PC-9 (cell line): ENCODE results near the gene CD44. TPM values are rescaled to one million over a fixed set of nuclear protein-coding genes. Genes with fewer than 3 reads are reported as not detected.

Source experiments
- BruUV-seq: library from RNA; stranded (reverse); fragments of 400-500 nt; replicated peaks from 2 replicates; lab custom pipeline; 2021; lab: Mats Ljungman, UMichigan
- CTCF ChIA-PET: fragments of 300-600 bp; sonication (Branson Sonifier 250); formaldehyde crosslinking; loops from one replicate; lab custom pipeline; 2022; ENCODE audit warnings: antibody characterized with exemption; lab: Charles Lee
- POLR2A ChIA-PET: fragments of 300-600 bp; sonication (Branson Sonifier 250); formaldehyde crosslinking; loops from one replicate; lab custom pipeline; 2022; ENCODE audit warnings: antibody characterized with exemption; ENCODE audit not compliant: unreplicated experiment; lab: Charles Lee
- DNase-seq, 2 experiments: peaks; one replicate each; pipeline versions ENCODE4 v3.0.0 to v3.0.0-alpha.2; 2015 to 2022; ENCODE audit warnings: mixed read lengths in 1 of 2
- H2AFZ ChIP-seq: fragments of 200-600 bp; sonication (generic); 2 replicates; pipeline ENCODE4 v1.8.1; 2017; ENCODE audit warnings: antibody characterized with exemption
- H3F3A ChIP-seq: fragments of 200-600 bp; sonication (generic); 2 replicates; pipeline ENCODE4 v1.8.1; 2017; ENCODE audit warnings: antibody characterized with exemption, mild to moderate bottlenecking, low read depth; ENCODE audit not compliant: insufficient read depth
- H3K27ac ChIP-seq: fragments of 200-600 bp; sonication (generic); 2 replicates; pipeline ENCODE4 v1.6.1; 2016; ENCODE audit warnings: mixed run types
- H3K27me3 ChIP-seq: fragments of 200-600 bp; sonication (generic); 2 replicates; pipeline ENCODE4 v1.6.1; 2016; ENCODE audit warnings: low read depth, mixed run types; ENCODE audit not compliant: insufficient read depth
- H3K36me3 ChIP-seq: fragments of 200-600 bp; sonication (generic); 2 replicates; pipeline ENCODE4 v1.6.1; 2016; ENCODE audit warnings: low read depth, mixed run types
- H3K4me1 ChIP-seq: fragments of 200-600 bp; sonication (generic); replicated peaks from 2 replicates; pipeline ENCODE4 v1.6.1; 2016; ENCODE audit warnings: mixed run types; ENCODE audit not compliant: insufficient read depth
- H3K4me2 ChIP-seq: fragments of 200-600 bp; sonication (generic); 2 replicates; pipeline ENCODE4 v1.6.1; 2017; ENCODE audit warnings: mixed run types
- H3K4me3 ChIP-seq: fragments of 200-600 bp; sonication (generic); 2 replicates; pipeline ENCODE4 v1.6.1; 2016; ENCODE audit warnings: mixed run types
- H3K79me2 ChIP-seq: fragments of 200-600 bp; sonication (generic); 2 replicates; pipeline ENCODE4 v1.6.1; 2017; ENCODE audit warnings: low read depth, mixed run types
- H3K9me2 ChIP-seq: fragments of 200-600 bp; sonication (generic); 2 replicates; pipeline ENCODE4 v1.8.1; 2017; ENCODE audit warnings: mild to moderate bottlenecking; ENCODE audit not compliant: insufficient read depth
- H3K9me3 ChIP-seq: fragments of 200-600 bp; sonication (generic); 2 replicates; pipeline ENCODE4 v1.8.1; 2016; ENCODE audit warnings: low read depth; ENCODE audit not compliant: insufficient read depth
- H4K20me1 ChIP-seq: fragments of 200-600 bp; sonication (generic); 2 replicates; pipeline ENCODE4 v1.8.1; 2017; ENCODE audit not compliant: insufficient read depth
- EZH2 ChIP-seq: fragments of 200-600 bp; sonication (generic); IDR thresholded peaks from 2 replicates; pipeline ENCODE4 v1.8.0; 2017; ENCODE audit warnings: antibody characterized with exemption, low read depth
- intact Hi-C: fragments of 100-400 bp; cut with micrococcal nuclease; formaldehyde crosslinking; loops from one replicate; pipeline ENCODE4 v1.10.0; 2022; ENCODE audit not compliant: unreplicated experiment
- total RNA-seq: library from RNA; stranded (reverse); gene quantifications from 2 replicates; pipeline ENCODE4 v1.2.3, GENCODE V29; 2021
- TF ChIP-seq, protein P1 (sequence below): fragments of 200-600 bp; sonication (generic); conservative IDR thresholded peaks from 2 replicates; pipeline ENCODE4 v1.6.1; 2017; ENCODE audit warnings: mixed run types, antibody characterized with exemption, mild to moderate bottlenecking, moderate library complexity

CD44 gene
- total RNA-seq, 1 experiment from 2014 or later, result 775 TPM

DNA sequence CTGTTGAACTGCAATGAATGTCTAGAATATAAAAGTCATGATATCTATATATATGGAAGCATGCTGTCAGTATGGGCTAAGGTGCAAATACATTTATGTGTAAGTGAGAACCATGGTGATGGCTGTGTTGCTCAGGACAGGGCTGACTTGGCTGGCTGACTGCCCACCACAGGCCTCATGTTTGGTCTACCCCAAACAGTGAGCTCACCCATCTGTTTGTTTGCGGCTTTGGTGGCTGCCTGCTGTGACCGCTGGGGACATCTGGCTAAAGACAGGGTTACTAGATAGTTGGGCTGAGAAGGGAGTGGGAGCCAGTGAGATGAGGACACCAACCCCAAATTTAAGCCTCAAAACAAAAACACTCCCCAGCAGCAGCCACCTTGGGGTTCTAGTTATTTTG is 6.3 kb downstream of the CD44 start:
- Histone ChIP-seq H3K27ac (peak overlapping the region; percentile 91), H3K4me1 (peaks cover 96% of the 10 kb centered on the region), H3F3A (peaks cover 84% of the 10 kb centered on the region), H3K79me2 (peaks cover 100% of the 10 kb centered on the region), H3K36me3 (peaks cover 71% of the 10 kb centered on the region), H3K27me3 (no peaks in the 10 kb centered on the region), H3K4me2 (peak overlapping the region; percentile 97), H3K9me2 (no peaks in the 10 kb centered on the region), H4K20me1 (peaks cover 26% of the 10 kb centered on the region), H2AFZ (no peak overlapping the region), H3K4me3 (peak overlapping the region; percentile 70), H3K9me3 (0 out of 2 replicates have a peak, but pooled peaks cover 3% of the 10 kb centered on the region)
- ChIA-PET CTCF (interaction anchor here (0.5 to 0.6 kb wide), 4 partner anchors 32 to 1311 kb away, joined by 3 to 9 read pairs (median 5); no protein-coding TSS in a partner anchor), POLR2A (interaction anchor here (0.5 to 0.7 kb wide), 3 partner anchors 105 to 695 kb away, joined by 3 read pairs; no protein-coding TSS in a partner anchor)
- TF ChIP-seq, protein P1, sequence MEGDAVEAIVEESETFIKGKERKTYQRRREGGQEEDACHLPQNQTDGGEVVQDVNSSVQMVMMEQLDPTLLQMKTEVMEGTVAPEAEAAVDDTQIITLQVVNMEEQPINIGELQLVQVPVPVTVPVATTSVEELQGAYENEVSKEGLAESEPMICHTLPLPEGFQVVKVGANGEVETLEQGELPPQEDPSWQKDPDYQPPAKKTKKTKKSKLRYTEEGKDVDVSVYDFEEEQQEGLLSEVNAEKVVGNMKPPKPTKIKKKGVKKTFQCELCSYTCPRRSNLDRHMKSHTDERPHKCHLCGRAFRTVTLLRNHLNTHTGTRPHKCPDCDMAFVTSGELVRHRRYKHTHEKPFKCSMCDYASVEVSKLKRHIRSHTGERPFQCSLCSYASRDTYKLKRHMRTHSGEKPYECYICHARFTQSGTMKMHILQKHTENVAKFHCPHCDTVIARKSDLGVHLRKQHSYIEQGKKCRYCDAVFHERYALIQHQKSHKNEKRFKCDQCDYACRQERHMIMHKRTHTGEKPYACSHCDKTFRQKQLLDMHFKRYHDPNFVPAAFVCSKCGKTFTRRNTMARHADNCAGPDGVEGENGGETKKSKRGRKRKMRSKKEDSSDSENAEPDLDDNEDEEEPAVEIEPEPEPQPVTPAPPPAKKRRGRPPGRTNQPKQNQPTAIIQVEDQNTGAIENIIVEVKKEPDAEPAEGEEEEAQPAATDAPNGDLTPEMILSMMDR, result no peak
- no peak for TF ChIP-seq EZH2
- DNase-seq, result peak; percentile 73 to 74
- intact Hi-C loops, result loop anchor here (2.0 to 10.0 kb wide), 3 partner anchors 70 to 246 kb away; no protein-coding TSS in a partner anchor
- no TSS peak for BruUV-seq

DNA sequence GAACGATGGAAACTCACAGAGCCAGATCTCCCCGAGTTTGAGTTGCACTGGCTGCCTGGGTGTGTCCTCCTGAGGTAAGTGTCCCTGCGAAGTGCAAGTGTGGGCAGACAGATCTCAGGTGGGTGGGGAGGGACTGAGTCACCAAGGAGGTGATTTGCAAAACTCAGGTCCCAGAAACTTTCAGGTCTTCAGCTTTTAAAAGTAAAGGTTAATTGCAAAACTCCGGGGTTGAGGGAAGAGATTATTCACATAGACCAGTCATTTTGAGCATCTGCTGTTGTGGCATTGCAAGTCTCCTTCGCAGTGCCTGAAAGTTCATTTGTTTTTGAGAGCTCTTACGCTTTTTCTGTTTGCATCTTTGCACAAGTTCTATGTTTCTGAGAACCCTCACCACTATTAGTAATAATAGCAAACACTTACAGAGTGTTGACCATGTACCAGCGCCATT is 7.1 kb downstream of the CD44 start:
- BruUV-seq, result no TSS peak
- Histone ChIP-seq H4K20me1 (peaks cover 19% of the 10 kb centered on the region), H3K79me2 (peaks cover 100% of the 10 kb centered on the region)

DNA sequence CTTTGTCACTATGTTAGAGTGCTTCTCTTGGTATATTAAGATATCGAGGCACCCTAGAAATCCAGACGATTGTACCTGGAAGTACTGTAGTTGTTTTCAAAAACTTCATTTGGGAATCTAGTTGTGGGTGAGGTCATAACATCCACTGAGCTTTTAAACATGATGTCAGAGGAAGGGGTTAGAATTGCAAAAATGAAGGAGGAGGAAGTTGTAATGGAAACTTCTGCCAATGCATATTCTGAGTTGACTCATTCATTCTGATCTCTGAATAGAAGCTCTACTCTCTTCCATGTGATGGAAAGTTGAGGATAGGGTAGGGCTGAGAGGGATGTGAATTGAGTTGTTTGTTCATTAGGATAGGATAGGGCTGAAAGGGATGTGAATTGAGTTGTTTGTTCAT is 7.7 kb downstream of the CD44 start:
- ChIA-PET POLR2A (interaction anchor here (0.6 kb wide), 2 partner anchors 85 to 1372 kb away, joined by 4 read pairs; no protein-coding TSS in a partner anchor), CTCF (interaction anchor here (0.9 kb wide), 1 partner anchor 91 kb away, joined by 3 read pairs; no protein-coding TSS in a partner anchor)
- Histone ChIP-seq H4K20me1 (peaks cover 17% of the 10 kb centered on the region), H3K4me2 (peak overlapping the region; percentile 97), H3K4me3 (peak overlapping the region; percentile 70; the same call in 1 of the 2 replicates), H3F3A (peaks cover 83% of the 10 kb centered on the region), H3K36me3 (peaks cover 75% of the 10 kb centered on the region), H3K4me1 (peaks cover 97% of the 10 kb centered on the region), H3K27ac (peak overlapping the region; percentile 91), H2AFZ (no peak overlapping the region), H3K27me3 (no peaks in the 10 kb centered on the region), H3K9me3 (0 out of 2 replicates have a peak, but pooled peaks cover 3% of the 10 kb centered on the region), H3K79me2 (peaks cover 100% of the 10 kb centered on the region), H3K9me2 (no peaks in the 10 kb centered on the region)
- BruUV-seq, result no TSS peak
- TF ChIP-seq, protein P1, result no peak
- no peak for TF ChIP-seq EZH2
- intact Hi-C loops, result loop anchor here (10.0 kb wide), 2 partner anchors 68 to 218 kb away; no protein-coding TSS in a partner anchor
- no peak for DNase-seq

More for the DNA sequence above, 7.1 kb downstream of the CD44 start:
- Histone ChIP-seq H3K36me3 (peaks cover 71% of the 10 kb centered on the region), H3F3A (peaks cover 84% of the 10 kb centered on the region), H3K4me3 (peak overlapping the region; percentile 70; the same call in 1 of the 2 replicates), H3K9me2 (no peaks in the 10 kb centered on the region), H3K4me1 (peaks cover 97% of the 10 kb centered on the region), H3K27ac (peak overlapping the region; percentile 91), H3K27me3 (no peaks in the 10 kb centered on the region), H2AFZ (no peak overlapping the region), H3K4me2 (peak overlapping the region; percentile 97), H3K9me3 (0 out of 2 replicates have a peak, but pooled peaks cover 3% of the 10 kb centered on the region)
- DNase-seq, result peak; percentile 71 to 89
- intact Hi-C loops, result loop anchor here (10.0 kb wide), 2 partner anchors 69 to 219 kb away; no protein-coding TSS in a partner anchor
- ChIA-PET POLR2A (no interaction called here), CTCF (interaction anchor here (0.6 to 0.9 kb wide), 4 partner anchors 33 to 1311 kb away, joined by 3 to 9 read pairs (median 5); no protein-coding TSS in a partner anchor)
- no peak for TF ChIP-seq EZH2
- TF ChIP-seq, protein P1, result no peak
